H1 (cell line): ENCODE data around the gene CCNY. TPM values are rescaled to one million over a fixed set of nuclear protein-coding genes. Genes with fewer than 3 reads are reported as not detected.

Experiments used
- EZH2 ChIP-seq: fragments of 200-600 bp; sonication (generic); IDR thresholded peaks from 2 replicates; pipeline ENCODE4 v1.7.1; 2012; ENCODE audit warnings: low read depth, mild to moderate bottlenecking, moderate library complexity, low read length, inconsistent platforms; ENCODE audit not compliant: severe bottlenecking
- JUND ChIP-seq: IDR thresholded peaks from 2 replicates; pipeline ENCODE4 v1.6.1; 2011; ENCODE audit warnings: mild to moderate bottlenecking, improper control_type of control experiment, low read length
- RFX5 ChIP-seq: IDR thresholded peaks from 2 replicates; pipeline ENCODE4 v1.6.1; 2011; ENCODE audit warnings: low read depth, low read length, improper control_type of control experiment, borderline replicate concordance
- polyA plus RNA-seq, 7 experiments: library from polyadenylated mRNA; depleted of rRNA in 3 of 7; stranded (reverse) in 5 of 7; unstranded in 2 of 7; fragments of >200 nt in 5 of 7; fragments of 200-250 nt in 2 of 7; gene quantifications; 1 replicate in 5 of 7; 2 replicates in 1 of 7; 4 replicates in 1 of 7; pipeline versions ENCODE4 v1.2.1 to v1.2.3, GENCODE V29; 2011 to 2013; ENCODE audit warnings: missing spikeins in 2 of 7, mixed read lengths in 2 of 7
- total RNA-seq: library from RNA; stranded (reverse); fragmentation: NEBNext Ultra II Directional; extraction: Animal tissue kit (Norgen Biotek cat#: 25700); gene quantifications from 2 replicates; pipeline ENCODE4 v1.2.1, GENCODE V29; 2021

Gene CCNY
- total and polyA plus RNA-seq, 2 of the 8 experiments (the other 6 are each of a cell fraction or from before 2014, with no cell fraction given) = 25.3 to 68.2 TPM

DNA sequence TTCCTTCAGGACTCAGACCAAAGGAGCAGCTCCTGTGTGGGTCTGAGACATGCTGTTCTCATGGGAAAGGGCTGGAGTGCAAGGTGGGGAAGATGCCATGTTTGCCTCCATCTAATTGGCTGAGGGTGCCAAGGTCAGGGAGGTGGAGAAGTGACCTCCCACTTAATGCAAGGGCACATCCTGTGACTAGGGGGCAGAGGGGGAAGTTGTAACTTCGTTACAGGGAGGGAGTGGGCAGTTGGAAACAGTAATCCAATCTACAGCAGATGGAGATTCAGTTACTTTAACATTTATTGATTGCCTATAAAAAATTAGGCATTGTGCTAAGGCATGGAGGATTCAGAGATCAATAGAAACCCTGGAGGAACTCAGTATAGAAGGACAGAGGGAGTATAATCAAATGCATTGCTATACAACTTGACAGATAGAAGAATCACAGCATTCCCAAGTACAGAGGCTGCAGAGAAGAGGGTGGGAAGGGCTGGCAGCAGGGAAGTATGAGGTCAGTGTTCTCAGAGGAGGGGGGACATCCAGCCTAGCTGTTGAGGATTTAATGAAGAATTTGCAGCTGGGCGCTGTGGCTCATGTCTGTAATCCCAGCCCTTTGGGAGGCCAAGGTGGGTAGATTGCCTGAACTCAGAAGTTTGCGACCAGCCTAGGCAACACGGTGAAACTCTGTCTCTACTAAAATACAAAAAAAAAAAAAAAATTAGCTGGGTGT is 75.9 kb downstream of the CCNY start (continued):
- no peak for TF ChIP-seq EZH2
- TF ChIP-seq JUND = no peak
- TF ChIP-seq RFX5 = no peak
- TF ChIP-seq, all 59 proteins: peak for 0
